ENCODE data around the gene OR2T27.
"Not testable (repeated sequence)": the region's sequence is repeated elsewhere in the genome, so short reads cannot be mapped to it uniquely, and the experiment has no call there.

The OR2T27 gene

GRCh38 chr1:248655354-248655753 is at the start of gene OR2T27:
TSS of gene OR2T27 (minus strand) at chr1:248655528. CDS start at chr1:248650884, 4,644 bp downstream.
- DNase-seq (ENCODE audit: low read depth in 2 of 2) = not testable (repeated sequence)

- no peak for DNase-seq (ENCODE audit: low read depth in 2 of 2)
Measured at GRCh38 chr1:248704606-248705005, 49.3 kb upstream of the OR2T27 start.

DNA sequence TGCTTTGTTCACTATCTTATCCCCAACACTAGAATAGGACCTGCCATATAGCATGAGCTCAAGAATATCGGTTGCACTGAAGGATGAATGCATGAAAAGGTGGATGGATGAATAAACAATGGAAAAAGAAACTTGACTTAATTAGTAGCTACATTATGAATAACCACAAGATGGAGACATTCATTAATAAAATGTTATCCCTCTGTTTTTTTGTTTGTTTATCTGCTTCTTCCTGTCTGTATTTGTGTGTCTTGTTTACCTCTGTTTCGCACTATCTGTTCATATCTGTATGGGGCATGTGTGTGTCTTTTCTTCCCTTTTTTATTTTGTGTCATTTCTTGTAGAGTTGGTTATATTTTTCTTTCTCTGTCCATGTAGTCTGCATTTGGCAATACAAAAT is 48.3 kb upstream of the OR2T27 start:
- no peak for DNase-seq (ENCODE audit: low read depth in 2 of 2)

DNA sequence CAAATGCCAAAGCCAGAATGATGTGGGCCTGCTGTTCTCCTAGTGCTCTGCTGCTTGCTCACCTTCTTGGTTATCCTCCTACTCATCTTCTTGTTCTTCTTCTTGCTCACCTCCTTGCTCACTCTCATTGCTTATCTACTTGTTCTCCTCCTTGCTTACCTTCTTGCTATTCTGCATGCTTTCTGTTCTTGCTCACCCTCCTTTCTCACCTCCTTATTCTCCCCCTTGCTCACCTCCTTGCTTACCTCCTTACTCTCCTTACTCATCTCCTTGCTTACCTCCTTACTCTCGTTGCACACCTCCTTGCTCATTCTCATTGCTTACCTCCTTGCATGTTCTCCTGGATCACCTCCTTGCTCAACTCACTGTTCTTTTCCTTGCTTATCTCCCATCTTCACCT is 47.4 kb upstream of the OR2T27 start, which contains the start of gene OR14I1:
Gene OR14I1 (minus strand): TSS at position 53 of the 400 bp plus-strand sequence.
- DNase-seq (ENCODE audit: low read depth in 2 of 2) = no peak

- DNase-seq (ENCODE audit: low read depth in 2 of 2) = no peak
Measured at GRCh38 chr1:248699099-248699498, 43.8 kb upstream of the OR2T27 start.

DNA sequence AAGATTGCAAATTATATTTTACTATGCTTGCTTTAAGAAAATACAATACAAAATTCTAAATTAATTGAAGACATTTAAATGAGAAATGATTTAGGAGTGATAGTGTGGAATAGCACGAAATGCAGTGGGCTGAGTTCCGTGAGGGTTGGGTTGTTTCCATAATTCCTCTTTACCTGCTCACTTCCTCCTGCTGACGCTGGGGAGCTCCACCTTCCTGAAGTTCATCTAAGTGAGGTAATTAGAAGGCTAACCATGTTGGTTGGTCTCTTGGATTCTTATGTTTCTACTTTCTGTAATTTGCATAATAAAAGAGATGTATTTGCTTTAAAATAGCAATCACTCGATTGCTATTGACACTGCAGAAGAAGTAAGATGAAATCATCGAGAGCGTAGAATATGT is 42.6 kb upstream of the OR2T27 start:
- DNase-seq (ENCODE audit: low read depth in 2 of 2) = no peak

- DNase-seq (ENCODE audit: low read depth in 2 of 2) = no peak
Measured at GRCh38 chr1:248696774-248697173, 41.4 kb upstream of the OR2T27 start.

GRCh38 chr1:248696261-248696660 is 40.9 kb upstream of the OR2T27 start:
- DNase-seq (ENCODE audit: low read depth in 2 of 2) = no peak

DNA sequence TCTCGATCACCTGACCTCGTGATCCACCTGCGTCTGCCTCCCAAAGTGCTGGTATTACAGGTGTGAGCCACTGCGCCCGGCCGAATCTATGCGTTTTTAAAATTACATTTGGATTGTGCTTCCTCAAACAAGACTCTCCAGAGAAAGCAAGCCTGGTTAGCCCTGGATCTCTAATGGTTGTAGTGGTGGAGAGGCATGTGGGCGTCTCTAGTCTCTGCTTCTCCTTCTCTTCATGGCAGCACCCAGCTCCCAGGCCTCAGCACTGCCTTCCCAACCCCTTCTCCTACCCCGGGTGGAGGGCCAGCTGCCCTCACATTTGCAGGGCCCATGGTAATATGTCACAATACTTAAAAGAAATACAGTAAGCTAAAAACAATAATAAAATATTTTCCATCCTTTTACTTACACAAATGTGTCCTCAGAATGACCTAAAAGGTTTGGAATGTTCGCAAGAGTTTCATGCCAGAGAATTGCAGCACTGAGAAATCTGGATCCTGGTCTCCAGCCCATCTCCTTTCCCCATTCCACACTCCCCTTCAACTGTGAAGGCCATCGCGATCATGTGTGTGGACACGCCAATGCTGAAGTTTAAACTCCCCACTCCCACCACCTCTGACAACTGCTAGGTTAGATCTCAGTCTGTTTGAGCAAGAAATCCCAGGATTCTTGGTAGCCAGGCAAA is 40.3 kb upstream of the OR2T27 start:
- no peak for DNase-seq (ENCODE audit: low read depth in 2 of 2)

GRCh38 chr1:248691567-248692155 is 36.3 kb upstream of the OR2T27 start:
- no peak for DNase-seq (ENCODE audit: low read depth in 2 of 2)

- DNase-seq (ENCODE audit: low read depth in 2 of 2) = no peak
Measured at GRCh38 chr1:248688527-248689298, 33.4 kb upstream of the OR2T27 start.

DNA sequence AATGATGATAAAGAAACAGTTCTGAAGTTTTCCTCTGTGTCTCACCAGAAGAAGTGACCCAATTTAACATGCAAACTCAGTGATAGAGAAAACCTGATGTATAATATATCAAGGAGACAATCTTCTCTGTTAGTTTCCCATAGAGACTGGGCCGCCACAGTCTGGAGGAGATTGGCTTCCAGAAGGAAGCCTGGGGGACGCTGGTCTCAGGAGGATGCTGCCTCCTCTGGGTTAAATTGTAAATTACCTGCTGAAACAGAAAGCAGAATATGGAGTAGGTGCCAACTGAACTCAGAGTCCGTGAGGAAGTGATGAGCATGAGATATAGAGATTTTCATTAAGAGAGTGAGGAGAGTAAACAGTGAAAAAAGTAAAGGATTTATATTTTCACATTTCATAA is 31.5 kb upstream of the OR2T27 start:
- DNase-seq (ENCODE audit: low read depth in 2 of 2) = no peak

GRCh38 chr1:248681651-248682050 is 26.3 kb upstream of the OR2T27 start:
- no peak for DNase-seq (ENCODE audit: low read depth in 2 of 2)

DNA sequence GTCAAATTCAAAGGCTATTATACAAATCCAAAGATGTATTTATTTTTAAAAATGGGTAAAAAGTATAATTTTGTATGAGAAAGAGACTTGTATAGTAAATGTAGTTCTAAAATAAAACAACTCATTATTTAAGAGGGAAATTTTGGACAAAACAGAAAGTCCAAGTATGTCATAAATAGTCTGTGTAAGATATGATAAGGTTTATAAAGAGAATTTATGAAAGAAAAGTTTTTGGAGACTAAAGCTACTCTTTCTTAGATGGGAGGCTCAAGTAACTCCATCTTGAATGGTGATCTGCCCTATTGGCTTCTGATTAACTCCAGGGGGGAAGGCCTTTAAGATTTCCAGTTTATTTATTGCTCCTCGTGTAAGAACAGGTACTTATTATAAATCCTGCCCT is 14.7 kb upstream of the OR2T27 start:
- no peak for DNase-seq (ENCODE audit: low read depth in 2 of 2)

DNA sequence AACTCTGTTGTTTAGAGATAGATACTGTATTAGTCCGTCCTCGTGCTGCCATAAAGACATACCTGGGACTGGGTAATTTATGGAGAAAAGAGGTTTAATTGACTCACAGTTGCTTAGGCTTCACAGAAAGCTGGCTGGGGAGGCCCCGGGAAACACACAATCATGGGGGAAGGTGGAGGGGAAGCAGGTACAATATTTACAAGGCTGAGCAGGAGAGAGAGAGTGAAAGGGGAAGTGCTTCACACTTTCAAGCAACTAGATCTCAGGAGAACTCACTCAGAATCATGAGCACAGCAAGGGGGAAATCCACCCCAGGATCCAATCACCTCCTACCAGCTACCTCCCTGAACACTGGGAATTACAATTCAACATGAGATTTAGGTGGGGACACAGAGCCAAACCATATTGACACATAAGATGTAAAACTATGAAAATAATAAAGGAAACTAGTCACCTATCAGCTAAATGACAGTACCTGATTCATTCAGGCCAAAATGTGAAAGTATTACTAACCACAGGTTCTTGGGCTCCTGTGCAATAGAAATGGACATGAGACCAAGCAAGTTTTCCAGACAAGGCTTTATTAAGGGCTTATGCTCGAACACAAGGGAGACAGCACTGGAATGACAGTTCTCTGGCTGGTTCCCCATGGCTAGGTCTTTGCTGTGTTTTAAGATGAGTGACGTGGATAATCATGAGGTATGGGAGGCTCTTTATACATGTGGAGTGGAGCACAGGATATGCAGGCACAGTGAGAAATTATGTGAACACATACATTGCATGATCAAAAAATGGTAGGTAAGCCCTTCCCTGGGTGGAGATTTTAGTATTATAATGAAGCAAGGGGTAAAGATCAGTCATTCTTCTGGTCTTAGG is 8.4 kb upstream of the OR2T27 start:
- not testable (repeated sequence) for DNase-seq (ENCODE audit: low read depth in 2 of 2)

DNA sequence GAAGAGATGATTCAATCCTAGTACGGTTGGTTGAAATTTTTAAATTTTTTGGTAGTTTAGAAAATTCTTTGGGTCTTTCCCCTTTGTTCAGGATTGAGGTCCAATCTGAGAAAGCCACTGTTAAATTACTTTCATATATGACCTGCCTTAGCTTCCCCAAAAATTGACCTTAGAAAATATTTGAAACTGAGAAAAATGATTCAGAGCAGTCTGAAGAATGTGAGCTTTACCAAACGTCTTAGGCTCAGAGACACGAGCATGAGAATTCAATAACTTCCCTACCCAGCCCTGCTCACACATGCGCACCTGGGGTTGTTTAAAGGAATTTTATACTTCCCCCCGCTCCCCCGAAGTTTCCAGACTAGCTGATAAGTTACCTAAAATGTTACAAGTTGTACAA is 1.5 kb upstream of the OR2T27 start:
- DNase-seq (ENCODE audit: low read depth in 2 of 2) = not testable (repeated sequence)

DNA sequence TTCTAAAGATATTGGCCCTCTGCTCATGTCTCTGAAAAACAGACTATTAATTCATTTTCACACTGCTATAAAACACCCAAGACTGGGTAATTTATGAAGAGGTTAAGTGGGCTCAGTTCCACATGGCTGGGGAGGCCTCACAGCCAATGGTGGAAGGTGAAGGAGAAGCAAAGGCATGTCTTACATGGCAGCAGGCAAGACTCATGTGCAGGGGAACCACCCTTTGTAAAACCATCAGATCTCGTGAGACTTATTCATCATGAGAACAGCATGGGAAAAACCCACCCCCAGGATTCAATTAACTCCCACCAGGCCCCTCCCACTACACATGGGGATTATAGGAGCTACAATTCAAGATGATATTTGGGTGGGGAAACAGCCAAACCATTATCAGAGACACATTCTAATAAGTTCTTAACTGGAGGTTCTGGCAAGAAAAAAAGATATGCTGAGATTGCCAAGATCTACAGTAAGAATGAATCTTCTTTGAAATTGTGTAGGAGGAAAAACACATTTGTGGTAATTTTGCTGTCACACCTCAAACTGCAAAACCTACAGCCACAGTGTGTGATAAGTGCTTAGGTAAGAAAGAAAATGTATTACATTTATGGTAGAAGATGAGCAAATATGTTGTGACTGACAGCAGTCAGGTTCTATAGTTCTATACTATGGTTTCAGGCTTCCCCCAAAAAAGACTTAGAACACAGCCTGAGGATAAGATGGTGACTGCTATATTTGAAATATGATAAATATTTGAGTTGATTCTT is 6.4 kb downstream of the OR2T27 start:
- DNase-seq (ENCODE audit: low read depth in 2 of 2) = not testable (repeated sequence)

DNA sequence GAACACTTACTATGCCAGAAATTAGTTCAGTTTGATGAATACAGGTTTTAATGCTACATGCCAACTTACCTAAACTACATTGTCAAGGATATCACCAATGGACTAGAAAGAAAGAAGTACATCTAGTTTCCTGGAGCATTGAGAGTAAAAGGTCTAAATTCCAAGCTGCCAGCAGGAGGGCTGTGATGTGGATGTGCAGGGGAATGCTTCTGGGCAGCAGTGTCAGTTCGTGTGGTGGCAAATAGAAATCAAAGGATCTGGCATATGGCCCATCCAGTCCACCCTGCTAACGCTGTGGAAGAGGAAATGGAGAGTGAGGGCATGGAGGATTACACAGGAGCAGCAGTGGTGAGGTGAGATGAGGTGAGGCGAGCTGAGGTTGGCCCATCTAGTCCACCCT is 10.2 kb downstream of the OR2T27 start, which contains the start of gene OR2T35:
Gene OR2T35 (minus strand): TSS at position 101 of the 400 bp plus-strand sequence. CDS start 6,020 bp downstream, outside the sequence.
- DNase-seq (ENCODE audit: low read depth in 2 of 2) = not testable (repeated sequence)

DNA sequence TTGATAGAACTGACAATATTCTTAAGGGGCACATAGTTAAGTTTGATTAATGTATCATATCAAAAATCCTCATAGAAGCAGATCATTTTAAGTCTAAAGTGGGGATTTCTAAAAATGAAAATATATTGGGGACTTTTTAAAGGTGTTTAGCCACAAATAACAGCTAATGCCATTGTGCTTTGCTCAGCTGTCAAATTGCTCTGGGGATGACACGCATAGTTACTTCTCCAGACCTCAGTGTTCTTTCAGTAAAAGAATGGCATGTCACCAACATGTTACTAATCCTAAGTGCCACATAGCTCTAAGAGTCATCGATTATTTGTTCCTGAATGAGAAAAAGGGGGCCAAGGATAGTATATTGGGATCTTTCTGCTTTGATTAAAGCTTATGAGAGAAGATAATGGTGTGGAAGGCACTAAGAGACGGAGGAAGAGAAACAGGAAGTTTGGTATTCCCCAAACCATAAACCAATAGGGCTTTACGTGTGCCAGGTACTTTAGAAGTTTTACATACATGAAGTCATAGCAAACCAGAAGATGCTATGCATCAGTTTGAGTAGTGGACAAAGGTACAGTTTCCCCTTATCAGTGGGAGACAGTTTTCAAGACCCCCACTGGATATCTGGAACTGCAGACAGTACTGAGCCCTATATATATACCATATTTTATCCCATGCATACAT is 12.2 kb downstream of the OR2T27 start:
- DNase-seq (ENCODE audit: low read depth in 2 of 2) = not testable (repeated sequence)

GRCh38 chr1:248641583-248641982 is 13.7 kb downstream of the OR2T27 start:
- DNase-seq (ENCODE audit: low read depth in 2 of 2) = not testable (repeated sequence)
